HEK293T (cell line): ENCODE results near the gene RBFOX1.

ENCODE experiments used
- CTCF ChIA-PET: fragments of 350-600 bp; formaldehyde crosslinking; extraction: SDS; loops from one replicate; lab custom pipeline; 2021; ENCODE audit warnings: antibody characterized with exemption, inconsistent platforms; lab: Yijun Ruan, JAX
- POLR2A ChIA-PET: fragments of 350-600 bp; formaldehyde crosslinking; extraction: SDS; loops from one replicate; lab custom pipeline; 2020; ENCODE audit warnings: antibody characterized with exemption, inconsistent platforms; lab: Yijun Ruan, JAX
- DNase-seq: peaks from one replicate; pipeline ENCODE4 v3.0.0; 2012; ENCODE audit warnings: mixed read lengths; ENCODE audit errors: extremely low spot score
- ARNT ChIP-seq: fragments of 450-650 bp; IDR thresholded peaks from 2 replicates; pipeline ENCODE4 v1.6.1; 2017; ENCODE audit warnings: mild to moderate bottlenecking
- BHLHE40 ChIP-seq: fragments of 450-650 bp; IDR thresholded peaks from 2 replicates; pipeline ENCODE4 v1.6.1; 2016; ENCODE audit warnings: mild to moderate bottlenecking, moderate library complexity, borderline replicate concordance
- CTBP1 ChIP-seq: fragments of 450-650 bp; IDR thresholded peaks from 2 replicates; pipeline ENCODE4 v1.6.1; 2016; ENCODE audit warnings: borderline replicate concordance
- ELF4 ChIP-seq: fragments of 450-650 bp; IDR thresholded peaks from 2 replicates; pipeline ENCODE4 v1.6.1; 2017; ENCODE audit warnings: antibody characterized with exemption
- FOXA1 ChIP-seq: fragments of 450-650 bp; IDR thresholded peaks from 2 replicates; pipeline ENCODE4 v1.6.1; 2016; ENCODE audit warnings: mild to moderate bottlenecking
- FOXK2 ChIP-seq: fragments of 450-650 bp; IDR thresholded peaks from 2 replicates; pipeline ENCODE4 v1.6.1; 2016; ENCODE audit warnings: mild to moderate bottlenecking
- FOXM1 ChIP-seq: fragments of 450-650 bp; IDR thresholded peaks from 2 replicates; pipeline ENCODE4 v1.6.1; 2017; ENCODE audit warnings: mild to moderate bottlenecking, borderline replicate concordance
- HDGF ChIP-seq: fragments of 450-650 bp; IDR thresholded peaks from 2 replicates; pipeline ENCODE4 v1.6.1; 2017; ENCODE audit warnings: antibody characterized with exemption, borderline replicate concordance
- L3MBTL2 ChIP-seq: fragments of 450-650 bp; conservative IDR thresholded peaks from 2 replicates; pipeline ENCODE4 v1.6.1; 2016; ENCODE audit warnings: mild to moderate bottlenecking
- LEF1 ChIP-seq: fragments of 450-650 bp; IDR thresholded peaks from 2 replicates; pipeline ENCODE4 v1.6.1; 2017; ENCODE audit warnings: mild to moderate bottlenecking, borderline replicate concordance
- NFRKB ChIP-seq: fragments of 450-650 bp; IDR thresholded peaks from 2 replicates; pipeline ENCODE4 v1.6.1; 2016; ENCODE audit warnings: mild to moderate bottlenecking, moderate library complexity
- SP1 ChIP-seq: fragments of 450-650 bp; IDR thresholded peaks from 2 replicates; pipeline ENCODE4 v1.6.1; 2017
- SUZ12 ChIP-seq: fragments of 450-650 bp; IDR thresholded peaks from 2 replicates; pipeline ENCODE4 v1.6.1; 2016; ENCODE audit warnings: mild to moderate bottlenecking
- TARDBP ChIP-seq: fragments of 450-650 bp; IDR thresholded peaks from 2 replicates; pipeline ENCODE4 v1.6.1; 2016
- ZNF384 ChIP-seq: fragments of 450-650 bp; IDR thresholded peaks from 2 replicates; pipeline ENCODE4 v1.6.1; 2016
- TF ChIP-seq, protein P1 (sequence below): fragments of 450-650 bp; IDR thresholded peaks from 2 replicates; pipeline ENCODE4 v1.6.1; 2016

Gene RBFOX1

GRCh38 chr16:7408700-7409365 lies 76.2 kb downstream of the RBFOX1 start:
- no peak for TF ChIP-seq NFRKB
- no peak for TF ChIP-seq LEF1
- TF ChIP-seq ARNT = no peak
- no peak for TF ChIP-seq FOXK2
- no peak for TF ChIP-seq SP1
- TF ChIP-seq HDGF = no peak
- no peak for TF ChIP-seq BHLHE40
- no peak for TF ChIP-seq ZNF384
- TF ChIP-seq, protein P1, sequence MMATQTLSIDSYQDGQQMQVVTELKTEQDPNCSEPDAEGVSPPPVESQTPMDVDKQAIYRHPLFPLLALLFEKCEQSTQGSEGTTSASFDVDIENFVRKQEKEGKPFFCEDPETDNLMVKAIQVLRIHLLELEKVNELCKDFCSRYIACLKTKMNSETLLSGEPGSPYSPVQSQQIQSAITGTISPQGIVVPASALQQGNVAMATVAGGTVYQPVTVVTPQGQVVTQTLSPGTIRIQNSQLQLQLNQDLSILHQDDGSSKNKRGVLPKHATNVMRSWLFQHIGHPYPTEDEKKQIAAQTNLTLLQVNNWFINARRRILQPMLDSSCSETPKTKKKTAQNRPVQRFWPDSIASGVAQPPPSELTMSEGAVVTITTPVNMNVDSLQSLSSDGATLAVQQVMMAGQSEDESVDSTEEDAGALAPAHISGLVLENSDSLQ = no peak
- no peak for TF ChIP-seq CTBP1
- TF ChIP-seq SUZ12 = no peak
- TF ChIP-seq FOXM1 = no peak
- TF ChIP-seq L3MBTL2 = no peak
- TF ChIP-seq ELF4 = no peak
- TF ChIP-seq TARDBP = no peak
- no peak for TF ChIP-seq FOXA1
- ChIA-PET POLR2A (no interaction called here), CTCF (no interaction called here)
- DNase-seq = no peak

- ChIA-PET POLR2A (no interaction called here), CTCF (no interaction called here)
- no peak for DNase-seq
- TF ChIP-seq ELF4 (no peak), FOXK2 (no peak), LEF1 (no peak), ZNF384 (no peak)
These were observed 86.8 kb downstream of the RBFOX1 start for GRCh38 chr16:7419441-7419840.

- CTCF ChIA-PET = interaction anchor here (0.7 kb wide), 1 partner anchor 634 kb away, joined by 7 read pairs; no protein-coding TSS in a partner anchor
- DNase-seq = no peak
- no peak for TF ChIP-seq L3MBTL2
- TF ChIP-seq HDGF = no peak
- TF ChIP-seq ZNF384 = no peak
- TF ChIP-seq NFRKB = no peak
- no peak for TF ChIP-seq TARDBP
- no peak for TF ChIP-seq FOXA1
- no peak for TF ChIP-seq SP1
- TF ChIP-seq SUZ12 = no peak
- TF ChIP-seq ELF4 = no peak
- TF ChIP-seq BHLHE40 = no peak
- TF ChIP-seq ARNT = no peak
- no peak for TF ChIP-seq FOXM1
- TF ChIP-seq LEF1 = no peak
- TF ChIP-seq, protein P1 = no peak
- TF ChIP-seq CTBP1 = no peak
- POLR2A ChIA-PET = no interaction called here
These were observed 87.4 kb downstream of the RBFOX1 start for GRCh38 chr16:7420079-7420478.

DNA sequence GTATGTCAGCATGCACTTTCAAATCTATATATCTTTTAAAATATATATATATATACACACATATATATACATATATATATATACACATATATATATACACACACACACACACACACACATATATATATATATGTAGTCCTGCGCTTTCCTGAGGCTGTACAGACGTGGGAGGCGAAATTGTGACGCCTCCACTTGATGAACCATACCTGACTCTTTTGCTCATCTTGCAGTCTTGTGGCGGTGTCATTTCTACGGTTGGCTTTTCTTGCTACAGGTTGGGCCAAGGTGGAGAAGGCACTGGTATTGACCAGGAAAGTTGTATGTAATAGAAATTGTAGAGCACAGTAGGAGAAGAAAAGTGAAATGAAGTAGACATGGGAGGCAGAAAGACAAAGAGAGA lies 88.2 kb downstream of the RBFOX1 start:
- ChIA-PET POLR2A (no interaction called here), CTCF (no interaction called here)
- no peak for DNase-seq
- no peak for TF ChIP-seq HDGF
- no peak for TF ChIP-seq NFRKB
- no peak for TF ChIP-seq SP1
- TF ChIP-seq FOXK2 = no peak

- POLR2A ChIA-PET = no interaction called here
- CTCF ChIA-PET = no interaction called here
- no peak for TF ChIP-seq FOXM1
- TF ChIP-seq NFRKB = no peak
- no peak for TF ChIP-seq SP1
- no peak for DNase-seq
These were observed 88.9 kb downstream of the RBFOX1 start for GRCh38 chr16:7421578-7421977.

- POLR2A ChIA-PET = no interaction called here
- no peak for DNase-seq
- CTCF ChIA-PET = no interaction called here
- no peak for TF ChIP-seq LEF1
- no peak for TF ChIP-seq BHLHE40
- TF ChIP-seq ELF4 = no peak
- TF ChIP-seq FOXA1 = no peak
- no peak for TF ChIP-seq L3MBTL2
- no peak for TF ChIP-seq NFRKB
- TF ChIP-seq HDGF = no peak
- TF ChIP-seq CTBP1 = no peak
- no peak for TF ChIP-seq TARDBP
- TF ChIP-seq, protein P1 = no peak
- no peak for TF ChIP-seq FOXM1
- no peak for TF ChIP-seq SP1
- TF ChIP-seq ARNT = no peak
- TF ChIP-seq ZNF384 = no peak
These were observed 89.6 kb downstream of the RBFOX1 start for GRCh38 chr16:7422036-7422888.
